ENCODE data around the gene DDX31. TPM values are rescaled to one million over a fixed set of nuclear protein-coding genes. Genes with fewer than 3 reads are reported as not detected.
A peak's percentile ranks its signal among the peaks of the same experiment; 100 is the strongest.
"Not testable (repeated sequence)": the region's sequence is repeated elsewhere in the genome, so short reads cannot be mapped to it uniquely, and the experiment has no call there.

The DDX31 gene
- total RNA-seq (2014; rRNA removed; shearing (Covaris generic); ENCODE audit: low replicate concordance) = 19.5 and 21.8 TPM in 2 replicates

DNA sequence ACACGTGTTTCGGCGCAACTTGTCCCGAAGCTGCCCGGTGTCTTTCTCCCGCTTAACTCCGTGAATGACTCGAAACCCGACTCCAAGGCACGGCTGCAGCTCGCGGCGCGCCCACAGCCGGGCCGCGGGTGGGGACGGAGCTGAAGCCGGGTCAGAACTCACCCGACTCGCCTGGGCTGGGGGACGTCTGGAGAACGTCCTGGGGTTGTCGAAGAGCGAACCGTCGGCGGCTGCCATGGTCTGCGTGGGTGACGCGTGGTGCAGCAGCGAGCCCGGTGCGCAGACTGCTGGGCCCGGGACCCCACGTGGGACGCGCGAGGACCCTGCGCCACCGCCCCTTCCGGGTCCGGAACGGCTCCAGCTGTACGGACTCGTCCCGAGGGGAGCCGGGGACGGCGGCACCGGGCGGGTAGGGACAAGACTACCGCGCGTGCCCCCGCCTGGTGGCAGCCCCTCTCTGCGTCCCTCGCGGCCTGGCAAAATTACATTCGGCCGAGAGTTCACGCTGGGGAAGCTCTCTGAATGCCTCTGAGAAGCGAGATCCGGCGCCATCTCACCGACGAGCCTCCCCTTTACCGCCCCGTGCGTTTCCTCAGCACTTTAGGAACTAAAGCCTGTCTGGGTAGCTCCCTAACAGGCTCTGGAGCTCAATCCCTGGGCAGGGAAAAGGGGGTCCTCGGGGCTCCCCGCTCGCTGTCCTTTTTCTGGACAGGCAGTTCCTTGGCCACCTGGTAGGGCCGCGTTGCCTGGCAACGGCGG is at the start of gene DDX31:
Gene DDX31, minus strand, starts transcription at position 286 of the 759 bp plus-strand sequence. Its CDS starts 49 bp downstream, at position 237.
- Histone ChIP-seq H3K36me3 (ENCODE audit: insufficient read depth, low read length) (peaks cover 13% of the 10 kb centered on the region; the same call in 1 of the 2 replicates), H3K9me3 (ENCODE audit: low read length) (no peaks in the 10 kb centered on the region), H4K20me1 (ENCODE audit: insufficient read depth, low read depth, low read length) (peaks cover 24% of the 10 kb centered on the region), H3K27ac (ENCODE audit: low read length) (peak within 1 kb of the TSS; percentile 83), H3K9ac (ENCODE audit: low read length) (peak within 1 kb of the TSS; percentile 90), H3K27me3 (ENCODE audit: low read length) (no peaks in the 10 kb centered on the region), H3K9me2 (replicated peaks; ENCODE audit: insufficient read depth, low read length) (no peaks in the 10 kb centered on the region), H3K79me2 (ENCODE audit: low read length) (peaks cover 98% of the 10 kb centered on the region), H3K4me1 (ENCODE audit: low read length) (peaks cover 27% of the 10 kb centered on the region), H3K4me2 (ENCODE audit: low read depth, low read length, poor library complexity, severe bottlenecking) (peak within 1 kb of the TSS; percentile 73), H3K4me3 (ENCODE audit: low read length) (peak within 1 kb of the TSS; percentile 79), H2AFZ (ENCODE audit: low read length) (peak within 1 kb of the TSS; percentile 97)
- peak; percentile 94 for DNase-seq

DNA sequence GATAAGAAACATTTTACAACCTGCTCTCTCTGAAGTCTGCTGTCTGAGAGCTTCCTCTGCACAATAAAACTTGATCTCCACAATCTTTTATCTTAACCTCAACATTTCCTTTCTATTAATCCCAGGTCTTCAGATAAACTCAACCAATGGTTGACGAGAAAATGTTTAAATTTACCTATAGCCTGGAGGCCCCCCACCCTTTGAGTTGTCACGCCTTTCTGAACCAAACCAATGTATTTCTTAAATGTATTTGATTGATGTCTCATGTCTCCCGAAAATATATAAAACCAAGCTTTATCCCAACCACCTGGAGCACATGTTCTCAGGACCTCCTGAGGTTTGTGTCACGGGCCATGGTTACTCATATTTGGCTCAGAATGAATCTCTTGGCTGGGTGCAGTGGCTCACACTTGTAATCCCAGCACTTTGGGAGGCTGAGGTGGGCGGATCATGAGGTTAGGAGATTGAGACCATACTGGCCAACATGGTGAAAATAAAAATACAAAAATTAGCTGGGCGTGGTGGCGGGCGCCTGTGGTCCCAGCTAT is 48.7 kb upstream of the DDX31 start:
- H3K9me3 ChIP-seq (ENCODE audit: low read length); H3K9ac ChIP-seq (ENCODE audit: low read length); H3K4me3 ChIP-seq (ENCODE audit: low read length); H3K36me3 ChIP-seq (ENCODE audit: insufficient read depth, low read length); DNase-seq; H4K20me1 ChIP-seq (ENCODE audit: insufficient read depth, low read depth, low read length); H3K4me2 ChIP-seq (ENCODE audit: low read depth, low read length, poor library complexity, severe bottlenecking); H3K79me2 ChIP-seq (ENCODE audit: low read length); H3K27me3 ChIP-seq (ENCODE audit: low read length); H3K27ac ChIP-seq (ENCODE audit: low read length); H3K4me1 ChIP-seq (ENCODE audit: low read length); H2AFZ ChIP-seq (ENCODE audit: low read length); H3K9me2 ChIP-seq (replicated peaks; ENCODE audit: insufficient read depth, low read length): not testable (repeated sequence)

DNA sequence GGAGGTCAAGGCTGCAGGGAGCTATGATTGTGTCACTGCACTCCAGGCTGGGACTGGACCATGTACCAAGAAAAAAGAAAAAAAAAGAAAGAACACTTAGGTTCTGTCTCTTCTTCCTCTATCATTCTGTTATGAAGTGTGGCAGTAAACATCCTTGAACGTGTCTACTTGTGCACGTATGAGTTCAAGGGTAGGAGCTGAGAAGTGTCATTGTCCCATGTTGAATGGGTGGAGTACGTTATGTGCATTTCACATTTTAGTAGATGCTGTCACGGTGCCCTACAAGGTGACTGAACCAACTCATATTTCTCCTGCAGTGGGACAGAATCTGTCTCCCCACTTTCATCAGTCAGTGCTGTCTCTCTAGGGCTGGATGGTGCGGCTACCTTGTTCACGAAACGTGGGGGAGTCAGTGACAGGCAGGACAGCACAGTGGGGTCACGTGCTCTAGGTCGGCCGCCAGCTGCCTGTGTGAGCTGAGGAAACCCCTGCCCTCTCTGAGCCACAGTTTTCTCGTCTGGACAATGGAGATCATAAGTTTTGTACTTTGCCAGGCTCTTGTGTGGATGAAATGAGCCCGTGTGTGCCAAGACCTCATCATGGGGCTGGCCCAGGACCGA is 47.7 kb upstream of the DDX31 start:
- H3K4me1 ChIP-seq (ENCODE audit: low read length) = no peaks in the 10 kb centered on the region
- no peak overlapping the region for H3K27ac ChIP-seq (ENCODE audit: low read length)
- H3K4me3 ChIP-seq (ENCODE audit: low read length) = no peak overlapping the region
- no peak overlapping the region for H2AFZ ChIP-seq (ENCODE audit: low read length)
- DNase-seq = no peak
- no peaks in the 10 kb centered on the region for H3K9me2 ChIP-seq (replicated peaks; ENCODE audit: insufficient read depth, low read length)
- no peaks in the 10 kb centered on the region for H4K20me1 ChIP-seq (ENCODE audit: insufficient read depth, low read depth, low read length)
- H3K9me3 ChIP-seq (ENCODE audit: low read length) = no peaks in the 10 kb centered on the region
- H3K4me2 ChIP-seq (ENCODE audit: low read depth, low read length, poor library complexity, severe bottlenecking) = no peak overlapping the region
- H3K36me3 ChIP-seq (ENCODE audit: insufficient read depth, low read length) = no peaks in the 10 kb centered on the region
- no peak overlapping the region for H3K9ac ChIP-seq (ENCODE audit: low read length)
- no peaks in the 10 kb centered on the region for H3K79me2 ChIP-seq (ENCODE audit: low read length)
- H3K27me3 ChIP-seq (ENCODE audit: low read length) = no peaks in the 10 kb centered on the region

DNA sequence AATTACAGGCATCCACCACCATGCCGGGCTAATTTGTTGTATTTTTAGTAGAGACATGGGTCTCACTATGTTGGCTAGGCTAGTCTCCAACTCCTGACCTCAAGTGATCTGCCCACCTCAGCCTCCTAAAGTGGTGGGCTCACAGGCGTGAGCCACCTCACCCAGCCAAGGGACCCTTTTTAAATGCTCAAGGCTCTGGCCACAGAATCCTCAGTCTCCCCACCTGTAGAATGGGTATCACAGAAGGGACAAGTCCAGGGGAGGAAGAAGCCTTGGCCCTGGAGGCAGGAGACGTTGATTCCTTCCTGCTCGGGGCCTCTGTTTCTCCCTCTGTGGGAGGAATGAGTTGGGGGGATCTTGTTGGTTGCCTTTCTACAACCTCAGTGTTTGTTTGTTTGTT is 46.2 kb upstream of the DDX31 start:
- Histone ChIP-seq H3K4me1 (ENCODE audit: low read length) (no peaks in the 10 kb centered on the region), H3K79me2 (ENCODE audit: low read length) (no peaks in the 10 kb centered on the region), H3K4me3 (ENCODE audit: low read length) (no peak overlapping the region), H3K27ac (ENCODE audit: low read length) (no peak overlapping the region), H3K9me3 (ENCODE audit: low read length) (no peaks in the 10 kb centered on the region), H3K9ac (ENCODE audit: low read length) (no peak overlapping the region), H2AFZ (ENCODE audit: low read length) (no peak overlapping the region), H3K27me3 (ENCODE audit: low read length) (no peaks in the 10 kb centered on the region), H4K20me1 (ENCODE audit: insufficient read depth, low read depth, low read length) (no peaks in the 10 kb centered on the region), H3K9me2 (replicated peaks; ENCODE audit: insufficient read depth, low read length) (no peaks in the 10 kb centered on the region), H3K36me3 (ENCODE audit: insufficient read depth, low read length) (no peaks in the 10 kb centered on the region), H3K4me2 (ENCODE audit: low read depth, low read length, poor library complexity, severe bottlenecking) (no peak overlapping the region)
- no peak for DNase-seq

DNA sequence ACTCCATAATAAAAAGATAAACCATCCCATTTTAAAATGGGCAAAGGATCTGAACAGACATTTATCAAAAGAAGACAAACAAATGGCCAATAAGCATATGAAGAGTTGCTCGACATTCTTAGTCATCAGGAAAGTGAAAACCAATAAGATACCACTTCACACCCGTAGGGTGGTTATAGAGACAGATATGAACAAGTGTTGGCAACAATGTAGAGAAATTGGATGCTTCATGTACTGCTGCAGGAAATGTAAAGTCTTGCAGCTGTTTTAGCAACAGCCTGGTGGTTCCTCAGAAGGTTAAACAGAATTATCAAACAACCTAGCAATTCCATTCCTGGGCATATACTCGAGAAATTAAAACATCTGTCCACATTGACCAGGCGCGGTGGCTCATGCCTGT is 43.0 kb upstream of the DDX31 start:
- Histone ChIP-seq H3K36me3 (ENCODE audit: insufficient read depth, low read length) (no peaks in the 10 kb centered on the region), H3K9me3 (ENCODE audit: low read length) (no peaks in the 10 kb centered on the region), H3K27ac (ENCODE audit: low read length) (no peak overlapping the region), H3K9me2 (replicated peaks; ENCODE audit: insufficient read depth, low read length) (no peaks in the 10 kb centered on the region), H3K4me2 (ENCODE audit: low read depth, low read length, poor library complexity, severe bottlenecking) (no peak overlapping the region), H3K4me1 (ENCODE audit: low read length) (no peaks in the 10 kb centered on the region), H3K79me2 (ENCODE audit: low read length) (no peaks in the 10 kb centered on the region), H2AFZ (ENCODE audit: low read length) (no peak overlapping the region), H3K9ac (ENCODE audit: low read length) (no peak overlapping the region), H3K27me3 (ENCODE audit: low read length) (no peaks in the 10 kb centered on the region), H4K20me1 (ENCODE audit: insufficient read depth, low read depth, low read length) (no peaks in the 10 kb centered on the region), H3K4me3 (ENCODE audit: low read length) (no peak overlapping the region)
- no peak for DNase-seq

DNA sequence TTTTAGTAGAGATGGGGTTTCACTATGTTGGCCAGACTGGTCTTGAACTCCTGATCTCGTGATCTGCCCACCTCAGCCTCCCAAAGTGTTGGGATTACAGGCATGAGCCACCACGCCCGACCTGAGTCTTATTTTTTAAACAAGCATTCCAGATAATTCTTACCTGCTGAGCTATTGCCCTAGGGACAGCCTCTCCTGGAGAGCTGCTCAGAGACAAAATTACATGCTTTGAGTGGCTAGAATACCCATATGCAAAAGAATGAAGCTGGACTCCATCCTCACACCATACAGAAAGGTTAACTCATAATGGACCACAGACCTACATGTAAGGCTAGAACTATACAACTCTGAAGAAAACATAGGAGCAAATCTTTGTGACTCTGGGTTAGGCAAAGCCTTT is 42.1 kb upstream of the DDX31 start:
- Histone ChIP-seq H3K27ac (ENCODE audit: low read length) (no peak overlapping the region), H3K79me2 (ENCODE audit: low read length) (no peaks in the 10 kb centered on the region), H3K27me3 (ENCODE audit: low read length) (no peaks in the 10 kb centered on the region), H3K36me3 (ENCODE audit: insufficient read depth, low read length) (no peaks in the 10 kb centered on the region), H3K9me2 (replicated peaks; ENCODE audit: insufficient read depth, low read length) (no peaks in the 10 kb centered on the region), H3K9me3 (ENCODE audit: low read length) (no peaks in the 10 kb centered on the region), H3K4me1 (ENCODE audit: low read length) (no peaks in the 10 kb centered on the region), H3K4me3 (ENCODE audit: low read length) (no peak overlapping the region), H4K20me1 (ENCODE audit: insufficient read depth, low read depth, low read length) (no peaks in the 10 kb centered on the region), H3K4me2 (ENCODE audit: low read depth, low read length, poor library complexity, severe bottlenecking) (no peak overlapping the region), H3K9ac (ENCODE audit: low read length) (no peak overlapping the region), H2AFZ (ENCODE audit: low read length) (no peak overlapping the region)
- DNase-seq = no peak

DNA sequence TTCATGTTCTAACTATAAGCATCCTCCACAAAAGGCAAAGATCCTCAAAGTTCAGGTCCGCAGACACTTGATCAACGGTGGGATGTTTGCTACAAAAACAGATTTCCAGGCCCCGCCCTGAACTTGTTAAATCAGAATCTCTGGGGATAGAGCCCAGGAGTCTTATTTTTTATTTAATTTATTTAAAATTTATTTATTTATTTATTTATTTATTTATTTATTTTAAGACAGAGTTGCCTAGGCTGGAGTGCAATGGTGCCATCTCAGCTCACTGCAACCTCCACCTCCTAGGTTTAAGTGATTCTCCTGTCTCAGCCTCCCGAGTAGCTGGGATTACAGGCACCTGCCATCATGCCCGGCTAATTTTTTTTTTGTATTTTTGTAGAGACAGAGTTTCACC is 41.4 kb upstream of the DDX31 start:
- not testable (repeated sequence) for H4K20me1 ChIP-seq (ENCODE audit: insufficient read depth, low read depth, low read length); H3K4me1 ChIP-seq (ENCODE audit: low read length); H3K9me3 ChIP-seq (ENCODE audit: low read length); H3K27ac ChIP-seq (ENCODE audit: low read length); H3K9me2 ChIP-seq (replicated peaks; ENCODE audit: insufficient read depth, low read length); H2AFZ ChIP-seq (ENCODE audit: low read length); H3K79me2 ChIP-seq (ENCODE audit: low read length); H3K9ac ChIP-seq (ENCODE audit: low read length); H3K4me2 ChIP-seq (ENCODE audit: low read depth, low read length, poor library complexity, severe bottlenecking); H3K27me3 ChIP-seq (ENCODE audit: low read length); H3K4me3 ChIP-seq (ENCODE audit: low read length); DNase-seq; H3K36me3 ChIP-seq (ENCODE audit: insufficient read depth, low read length)

DNA sequence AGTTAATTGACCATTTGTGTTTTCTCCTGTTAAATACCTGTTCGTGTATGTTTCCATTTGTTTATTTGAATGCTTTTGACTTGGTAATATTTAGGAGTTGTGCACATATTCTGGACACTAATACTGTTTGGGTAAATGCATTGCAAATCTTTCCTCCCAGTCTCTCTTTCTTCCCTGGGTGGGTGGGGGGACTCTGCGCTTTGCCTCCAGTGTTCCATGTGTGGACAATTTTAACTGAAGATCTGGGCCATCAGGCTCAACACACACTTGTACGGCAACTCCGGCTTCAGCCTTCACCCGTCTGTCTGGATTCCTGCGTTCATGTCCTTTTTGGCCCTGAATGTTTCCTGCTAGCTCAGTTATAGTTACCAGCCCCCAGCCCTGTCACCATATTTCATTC is 40.5 kb upstream of the DDX31 start:
- no peak for DNase-seq
- no peak overlapping the region for H2AFZ ChIP-seq (ENCODE audit: low read length)
- H3K9me2 ChIP-seq (replicated peaks; ENCODE audit: insufficient read depth, low read length) = no peaks in the 10 kb centered on the region
- no peak overlapping the region for H3K27ac ChIP-seq (ENCODE audit: low read length)
- H4K20me1 ChIP-seq (ENCODE audit: insufficient read depth, low read depth, low read length) = no peaks in the 10 kb centered on the region
- H3K4me2 ChIP-seq (ENCODE audit: low read depth, low read length, poor library complexity, severe bottlenecking) = no peak overlapping the region
- H3K36me3 ChIP-seq (ENCODE audit: insufficient read depth, low read length) = no peaks in the 10 kb centered on the region
- no peak overlapping the region for H3K4me3 ChIP-seq (ENCODE audit: low read length)
- H3K4me1 ChIP-seq (ENCODE audit: low read length) = no peaks in the 10 kb centered on the region
- no peaks in the 10 kb centered on the region for H3K27me3 ChIP-seq (ENCODE audit: low read length)
- H3K9ac ChIP-seq (ENCODE audit: low read length) = no peak overlapping the region
- H3K79me2 ChIP-seq (ENCODE audit: low read length) = no peaks in the 10 kb centered on the region
- H3K9me3 ChIP-seq (ENCODE audit: low read length) = no peaks in the 10 kb centered on the region

Data from Karpas-422 (cell line).